H1 (cell line): ENCODE measurements around the gene SMARCAL1. TPM values are rescaled to one million over a fixed set of nuclear protein-coding genes. Genes with fewer than 3 reads are reported as not detected.

Experiments used
- CTCF ChIA-PET: fragments of 300-600 bp; sonication (Branson Sonifier 250); formaldehyde crosslinking; loops from one replicate; lab custom pipeline; 2021; ENCODE audit not compliant: partially characterized antibody; lab: Charles Lee
- POLR2A ChIA-PET: fragments of 300-600 bp; sonication (Branson Sonifier 250); formaldehyde crosslinking; loops from one replicate; lab custom pipeline; 2021; ENCODE audit warnings: inconsistent platforms; ENCODE audit not compliant: partially characterized antibody; lab: Charles Lee
- DNase-seq, 2 experiments: peaks; one replicate each; pipeline versions ENCODE4 v3.0.0 to v3.0.0-alpha.2; 2010 to 2022; ENCODE audit warnings: low spot score in 2 of 2, low read depth in 1 of 2, mixed read lengths in 1 of 2
- FAIRE-seq: peaks from 2 replicates; lab custom pipeline; 2011; peaks lifted over from hg19 to GRCh38; lab: Jason Lieb, UNC
- H2AFZ ChIP-seq: 2 replicates; pipeline ENCODE4 v1.8.1; 2012; ENCODE audit warnings: low read length, inconsistent platforms
- H2AK5ac ChIP-seq: 2 replicates; pipeline ENCODE4 v1.6.1; 2013; ENCODE audit warnings: low read depth, low read length
- H2BK120ac ChIP-seq: replicated peaks from 2 replicates; pipeline ENCODE3; 2013; ENCODE audit warnings: low read depth, low read length, inconsistent platforms
- H2BK12ac ChIP-seq: 2 replicates; pipeline ENCODE4 v1.6.1; 2013; ENCODE audit warnings: low read depth, low read length
- H2BK15ac ChIP-seq: 2 replicates; pipeline ENCODE4 v1.6.1; 2013; ENCODE audit warnings: low read length
- H2BK20ac ChIP-seq: 2 replicates; pipeline ENCODE4 v1.6.1; 2013; ENCODE audit warnings: low read length
- H2BK5ac ChIP-seq: 2 replicates; pipeline ENCODE4 v1.6.1; 2013; ENCODE audit warnings: low read depth, low read length
- H3K14ac ChIP-seq: 2 replicates; pipeline ENCODE4 v1.6.1; 2013; ENCODE audit warnings: inconsistent platforms; ENCODE audit not compliant: insufficient read length
- H3K18ac ChIP-seq: 2 replicates; pipeline ENCODE4 v1.6.1; 2013; ENCODE audit warnings: low read length; ENCODE audit errors: extremely low read depth
- H3K23ac ChIP-seq: 2 replicates; pipeline ENCODE4 v1.6.1; 2013; ENCODE audit warnings: inconsistent platforms; ENCODE audit not compliant: insufficient read length
- H3K23me2 ChIP-seq: 2 replicates; pipeline ENCODE4 v1.6.1; 2013; ENCODE audit warnings: low read depth, low read length
- H3K27ac ChIP-seq: 2 replicates; pipeline ENCODE4 v1.6.1; 2011; ENCODE audit warnings: low read depth, low read length, inconsistent platforms
- H3K27me3 ChIP-seq, 4 experiments: replicated peaks in 1 of 4; 1 replicate in 1 of 4; 2 replicates in 3 of 4; pipeline versions ENCODE4 v1.6.1 to v1.8.1; 2011 to 2013; ENCODE audit warnings: low read length in 3 of 4, mild to moderate bottlenecking in 3 of 4, inconsistent platforms in 2 of 4, mixed read lengths in 2 of 4, moderate library complexity in 1 of 4; ENCODE audit not compliant: control insufficient read depth in 3 of 4, insufficient read depth in 3 of 4; ENCODE audit errors: extremely low read depth in 1 of 4
- H3K36me3 ChIP-seq, 4 experiments: 2 replicates each; pipeline versions ENCODE4 v1.6.1 to v1.8.1; 2011 to 2013; ENCODE audit warnings: mild to moderate bottlenecking in 4 of 4, low read length in 3 of 4, moderate library complexity in 2 of 4, control low read depth in 1 of 4, inconsistent platforms in 1 of 4; ENCODE audit not compliant: insufficient read depth in 4 of 4, control insufficient read depth in 2 of 4
- H3K4ac ChIP-seq: replicated peaks from 2 replicates; pipeline ENCODE3; 2013; ENCODE audit warnings: low read length, low read depth, mixed read lengths, inconsistent platforms; ENCODE audit not compliant: insufficient read length
- H3K4me1 ChIP-seq, 4 experiments: replicated peaks in 1 of 4; 1 replicate in 1 of 4; 2 replicates in 3 of 4; pipeline versions ENCODE4 v1.6.1 to v1.8.1; 2011 to 2013; ENCODE audit warnings: low read length in 3 of 4, inconsistent platforms in 2 of 4, mixed read lengths in 1 of 4; ENCODE audit not compliant: insufficient read depth in 4 of 4, control insufficient read depth in 3 of 4
- H3K4me2 ChIP-seq, 2 experiments: 2 replicates each; pipeline versions ENCODE4 v1.6.1 to v1.8.1; 2011 to 2013; ENCODE audit warnings: low read depth in 2 of 2, low read length in 2 of 2, control low read depth in 1 of 2, inconsistent platforms in 1 of 2, mild to moderate bottlenecking in 1 of 2; ENCODE audit not compliant: insufficient read depth in 1 of 2
- H3K4me3 ChIP-seq, 4 experiments: fragments of 200-600, 300-600 bp in 1 of 4; sonication (generic), shearing (Covaris generic), sonication (Bioruptor Twin) in 1 of 4; 2 replicates each; pipeline versions ENCODE4 v1.5.1 to v1.8.1; 2011 to 2016; ENCODE audit warnings: low read length in 4 of 4, low read depth in 3 of 4, control low read depth in 2 of 4, inconsistent platforms in 2 of 4, mild to moderate bottlenecking in 2 of 4, mixed read lengths in 1 of 4, moderate library complexity in 1 of 4; ENCODE audit not compliant: insufficient read depth in 2 of 4; ENCODE audit errors: extremely low read depth in 1 of 4
- H3K56ac ChIP-seq: replicated peaks from 2 replicates; pipeline ENCODE3; 2013; ENCODE audit warnings: low read depth, mild to moderate bottlenecking, mixed read lengths, low read length, inconsistent platforms; ENCODE audit not compliant: insufficient read length
- H3K79me1 ChIP-seq: 2 replicates; pipeline ENCODE4 v1.6.1; 2013; ENCODE audit warnings: low read depth, low read length, control low read depth
- H3K79me2 ChIP-seq, 2 experiments: 2 replicates each; pipeline versions ENCODE4 v1.6.1 to v1.8.1; 2012 to 2013; ENCODE audit warnings: low read length in 2 of 2, mild to moderate bottlenecking in 2 of 2, inconsistent platforms in 1 of 2; ENCODE audit not compliant: insufficient read depth in 2 of 2, control insufficient read depth in 1 of 2
- H3K9ac ChIP-seq, 4 experiments: replicated peaks in 1 of 4; 1 replicate in 1 of 4; 2 replicates in 3 of 4; pipeline versions ENCODE4 v1.6.1 to v1.8.1; 2011 to 2013; ENCODE audit warnings: low read depth in 3 of 4, low read length in 3 of 4, control low read depth in 2 of 4, mild to moderate bottlenecking in 2 of 4, moderate library complexity in 2 of 4, inconsistent platforms in 1 of 4; ENCODE audit errors: extremely low read depth in 1 of 4
- H3K9me3 ChIP-seq, 2 experiments: 2 replicates each; pipeline versions ENCODE4 v1.6.1 to v1.8.1; 2012 to 2013; ENCODE audit warnings: mild to moderate bottlenecking in 2 of 2, moderate library complexity in 2 of 2, control low read depth in 1 of 2, inconsistent platforms in 1 of 2, low read depth in 1 of 2, low read length in 1 of 2, mixed read lengths in 1 of 2; ENCODE audit not compliant: insufficient read depth in 2 of 2
- H4K20me1 ChIP-seq, 2 experiments: replicated peaks in 1 of 2; 2 replicates each; pipeline versions ENCODE3 to v1.8.1; 2011 to 2013; ENCODE audit warnings: inconsistent platforms in 2 of 2, low read length in 2 of 2, mild to moderate bottlenecking in 1 of 2; ENCODE audit not compliant: insufficient read depth in 2 of 2, control insufficient read depth in 1 of 2
- H4K5ac ChIP-seq: 2 replicates; pipeline ENCODE4 v1.6.1; 2013; ENCODE audit warnings: low read length, low read depth, mixed read lengths, inconsistent platforms; ENCODE audit not compliant: insufficient read length
- H4K8ac ChIP-seq: 2 replicates; pipeline ENCODE4 v1.8.0; 2013; ENCODE audit warnings: mild to moderate bottlenecking, moderate library complexity, low read length, inconsistent platforms; ENCODE audit not compliant: insufficient read depth; ENCODE audit errors: extremely low read depth
- H4K91ac ChIP-seq: replicated peaks from 2 replicates; pipeline ENCODE3; 2013; ENCODE audit warnings: low read length, mixed read lengths, inconsistent platforms; ENCODE audit not compliant: insufficient read length
- HDAC2 ChIP-seq, 2 experiments: fragments of 300-600 bp in 1 of 2; sonication (generic) in 1 of 2; IDR thresholded peaks; 2 replicates each; pipeline ENCODE4 v1.6.1; 2011 to 2012; ENCODE audit warnings: low read depth in 2 of 2, low read length in 2 of 2, mild to moderate bottlenecking in 2 of 2, moderate library complexity in 2 of 2, borderline replicate concordance in 1 of 2, inconsistent platforms in 1 of 2
- WGBS, 2 experiments: shearing (Covaris generic) in 1 of 2; methylation state at CpG; one replicate each; pipeline versions ENCODE4 v1.1.6 to v1.1.7; 2013 to 2015; ENCODE audit warnings: low lambda C conversion rate in 2 of 2, mixed read lengths in 2 of 2, inconsistent platforms in 1 of 2, low coverage in 1 of 2, missing lambda C conversion rate in 1 of 2; ENCODE audit not compliant: insufficient replicate concordance in 2 of 2, insufficient coverage in 1 of 2, insufficient read length in 1 of 2; ENCODE audit errors: extremely low coverage in 1 of 2, missing lambda C conversion rate in 1 of 2; 5-methylcytosine and 5-hydroxymethylcytosine counted together
- polyA plus RNA-seq, 7 experiments: library from polyadenylated mRNA; depleted of rRNA in 3 of 7; stranded (reverse) in 5 of 7; unstranded in 2 of 7; fragments of >200 nt in 5 of 7; fragments of 200-250 nt in 2 of 7; gene quantifications; 1 replicate in 5 of 7; 2 replicates in 1 of 7; 4 replicates in 1 of 7; pipeline versions ENCODE4 v1.2.1 to v1.2.3, GENCODE V29; 2011 to 2013; ENCODE audit warnings: missing spikeins in 2 of 7, mixed read lengths in 2 of 7
- total RNA-seq: library from RNA; stranded (reverse); fragmentation: NEBNext Ultra II Directional; extraction: Animal tissue kit (Norgen Biotek cat#: 25700); gene quantifications from 2 replicates; pipeline ENCODE4 v1.2.1, GENCODE V29; 2021

The SMARCAL1 gene
- total and polyA plus RNA-seq, 2 of the 8 experiments (the other 6 are each of a cell fraction or from before 2014, with no cell fraction given), result 17.6 to 17.9 TPM

DNA sequence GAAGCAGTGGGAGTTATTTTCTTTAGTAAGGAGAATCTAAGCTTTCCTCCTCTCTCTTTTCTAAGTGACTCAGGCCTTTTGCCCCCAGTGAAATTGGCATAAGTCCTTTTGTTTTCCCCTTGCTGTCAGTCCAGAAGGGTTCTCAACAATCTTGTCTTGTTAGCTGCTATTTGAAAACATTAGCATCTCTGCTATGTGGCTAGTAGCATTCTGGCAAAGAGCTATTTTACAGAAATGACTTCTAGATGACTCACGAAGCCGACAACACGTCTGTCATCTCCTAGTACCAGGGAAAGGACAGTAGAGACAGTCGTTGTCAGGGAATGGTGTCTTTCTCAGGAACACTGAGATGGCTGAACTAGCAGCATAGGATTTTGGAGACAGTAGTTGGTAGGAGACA lies 14.7 kb downstream of the SMARCAL1 start:
- Histone ChIP-seq H2BK5ac (no peak overlapping the region), H3K4me2 (no peak overlapping the region), H2BK12ac (no peak overlapping the region), H3K79me1 (no peaks in the 10 kb centered on the region), H4K91ac (no peak overlapping the region), H3K56ac (no peak overlapping the region), H3K23me2 (no peaks in the 10 kb centered on the region), H3K9me3 (no peaks in the 10 kb centered on the region), H3K9ac (no peak overlapping the region), H3K36me3 (peaks cover 2 to 45% (median 13%) of the 10 kb centered on the region in 4 experiments; a peak in 6 of 8 replicates), H2AFZ (no peak overlapping the region), H4K8ac (no peak overlapping the region), H4K5ac (no peak overlapping the region), H4K20me1 (no peaks in the 10 kb centered on the region), H2AK5ac (no peak overlapping the region), H3K27me3 (no peaks in the 10 kb centered on the region), H3K18ac (no peak overlapping the region), H2BK20ac (no peak overlapping the region), H3K4me1 (no peaks in the 10 kb centered on the region), H3K27ac (no peak overlapping the region), H3K14ac (no peak overlapping the region), H2BK15ac (no peak overlapping the region), H2BK120ac (no peak overlapping the region), H3K79me2 (no peaks in the 10 kb centered on the region), H3K23ac (no peak overlapping the region), H3K4me3 (no peak overlapping the region), H3K4ac (no peak overlapping the region)
- no peak for DNase-seq
- FAIRE-seq, result no peak
- 99% methylated on average over 4 of the region's 4 CpGs; no CpG with 5 or more reads in 1 of the 2 experiments for WGBS, 2 experiments
- ChIA-PET CTCF (interaction anchor here (1.3 kb wide), 2 partner anchors 16 to 23 kb away, joined by 3 to 8 read pairs; no protein-coding TSS in a partner anchor), POLR2A (no interaction called here)
- no peak for TF ChIP-seq HDAC2 (IDR thresholded peaks at IDR 0.05; ENCODE audit: borderline replicate concordance in 1 of 2, low read depth in 2 of 2, low read length in 2 of 2)
